Hepatocyte (in vitro differentiated cells): ENCODE results near the gene VAMP2. TPM values are rescaled to one million over a fixed set of nuclear protein-coding genes. Genes with fewer than 3 reads are reported as not detected.

Source experiments
- DNase-seq: peaks from one replicate; pipeline ENCODE4 v3.0.0-alpha.2; 2016; ENCODE audit warnings: low spot score
- H2AFZ ChIP-seq: fragments of 200-600 bp; sonication (generic); 2 replicates; pipeline ENCODE4 v1.6.0; 2016; ENCODE audit warnings: antibody characterized with exemption, mild to moderate bottlenecking
- H3K27ac ChIP-seq: fragments of 200-600 bp; sonication (generic); 2 replicates; pipeline ENCODE4 v1.5.1; 2016; ENCODE audit warnings: mild to moderate bottlenecking
- H3K27me3 ChIP-seq: fragments of 200-600 bp; sonication (generic); 2 replicates; pipeline ENCODE4 v1.6.1; 2016
- H3K36me3 ChIP-seq: fragments of 200-600 bp; sonication (generic); replicated peaks from 2 replicates; pipeline ENCODE4 v1.5.1; 2016; ENCODE audit warnings: low read depth; ENCODE audit not compliant: insufficient read depth
- H3K4me1 ChIP-seq: fragments of 200-600 bp; sonication (generic); 2 replicates; pipeline ENCODE4 v1.5.1; 2016; ENCODE audit warnings: mild to moderate bottlenecking, moderate library complexity; ENCODE audit not compliant: insufficient read depth
- H3K4me2 ChIP-seq: fragments of 200-600 bp; sonication (generic); 2 replicates; pipeline ENCODE4 v1.6.0; 2016
- H3K4me3 ChIP-seq: fragments of 200-600 bp; sonication (generic); 2 replicates; pipeline ENCODE4 v1.5.1; 2016; ENCODE audit warnings: mild to moderate bottlenecking
- H3K79me2 ChIP-seq: fragments of 200-600 bp; sonication (generic); 2 replicates; pipeline ENCODE4 v1.6.0; 2017; ENCODE audit warnings: mild to moderate bottlenecking
- H3K9me2 ChIP-seq: fragments of 200-600 bp; sonication (generic); replicated peaks from 2 replicates; pipeline ENCODE4 v1.6.0; 2017; ENCODE audit warnings: mild to moderate bottlenecking; ENCODE audit not compliant: insufficient read depth
- H3K9me3 ChIP-seq: fragments of 200-600 bp; sonication (generic); 2 replicates; pipeline ENCODE4 v1.5.1; 2016; ENCODE audit warnings: low read depth, mild to moderate bottlenecking
- H4K20me1 ChIP-seq: fragments of 200-600 bp; sonication (generic); 2 replicates; pipeline ENCODE4 v1.6.0; 2016; ENCODE audit warnings: mild to moderate bottlenecking; ENCODE audit not compliant: insufficient read depth, poor library complexity, severe bottlenecking
- EZH2 ChIP-seq: fragments of 200-600 bp; sonication (generic); IDR thresholded peaks from 2 replicates; pipeline ENCODE4 v1.6.1; 2016; ENCODE audit warnings: antibody characterized with exemption, mild to moderate bottlenecking, borderline replicate concordance
- EZH2phosphoT487 ChIP-seq: fragments of 200-600 bp; sonication (generic); IDR thresholded peaks from one replicate; pipeline ENCODE4 v1.6.1; 2018; ENCODE audit warnings: antibody characterized with exemption, mild to moderate bottlenecking, low read depth, moderate library complexity; ENCODE audit not compliant: unreplicated experiment, severe bottlenecking
- WGBS: methylation state at CpG from one replicate; pipeline ENCODE4 v1.1.6; 2016; ENCODE audit warnings: low lambda C conversion rate; ENCODE audit errors: missing lambda C conversion rate; 5-methylcytosine and 5-hydroxymethylcytosine counted together
- polyA plus RNA-seq: library from polyadenylated mRNA; unstranded; fragments of >200 nt; fragmentation: Nextera tagmentation; extraction: Ambion mirVana; gene quantifications from 2 replicates; pipeline ENCODE4 v1.2.1, GENCODE V29; 2016
- total RNA-seq: library from RNA; depleted of rRNA; stranded (reverse); fragments of >200 nt; gene quantifications from 2 replicates; pipeline ENCODE4 v1.2.3, GENCODE V29; 2014
- TF ChIP-seq, protein P1 (sequence below): fragments of 200-600 bp; sonication (generic); IDR thresholded peaks from 2 replicates; pipeline ENCODE4 v1.5.1; 2016; ENCODE audit warnings: antibody characterized with exemption, mild to moderate bottlenecking; ENCODE audit not compliant: poor library complexity

VAMP2 gene
- total and polyA plus RNA-seq, 2 experiments from 2014 or later = 8.5 to 44.6 TPM

DNA sequence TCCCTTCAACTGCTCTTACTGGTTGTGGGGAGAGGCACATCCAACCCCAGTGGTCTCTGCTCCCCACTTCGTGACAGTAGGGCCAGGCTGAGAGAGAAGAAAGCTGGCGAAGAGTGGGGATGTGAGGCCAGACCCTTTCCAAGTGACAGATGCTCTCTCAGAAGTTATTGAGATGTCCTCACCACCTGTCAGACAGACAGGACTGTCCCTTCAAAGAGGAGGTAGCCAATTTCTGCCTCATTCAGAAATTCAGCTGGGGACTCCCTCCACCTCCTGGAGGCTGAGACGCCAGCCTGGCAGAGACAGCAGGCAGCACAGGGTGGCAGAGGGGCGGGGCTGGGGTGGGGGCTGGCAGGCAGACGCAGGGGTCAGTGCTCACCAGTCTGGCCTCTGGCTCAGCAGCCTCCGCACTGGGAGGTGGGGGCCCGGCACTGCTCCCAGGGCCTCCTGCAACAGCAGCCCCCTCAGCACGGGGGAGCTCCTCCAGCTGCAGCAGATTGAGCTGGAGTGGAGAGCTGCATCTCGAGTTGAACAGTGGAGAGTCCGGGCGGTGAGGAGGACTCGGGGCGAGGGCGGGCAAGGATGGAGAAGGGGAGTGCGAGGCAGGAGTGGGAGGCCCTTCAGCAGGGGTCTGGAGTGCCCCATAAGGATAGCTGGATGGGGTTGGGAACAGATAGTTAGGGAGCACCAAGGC lies 19.7 kb downstream of the VAMP2 start:
- H3K36me3 ChIP-seq = no peaks in the 10 kb centered on the region
- WGBS = 95% methylated on average over 15 of the region's 15 CpGs
- peaks cover 52% of the 10 kb centered on the region for H4K20me1 ChIP-seq

DNA sequence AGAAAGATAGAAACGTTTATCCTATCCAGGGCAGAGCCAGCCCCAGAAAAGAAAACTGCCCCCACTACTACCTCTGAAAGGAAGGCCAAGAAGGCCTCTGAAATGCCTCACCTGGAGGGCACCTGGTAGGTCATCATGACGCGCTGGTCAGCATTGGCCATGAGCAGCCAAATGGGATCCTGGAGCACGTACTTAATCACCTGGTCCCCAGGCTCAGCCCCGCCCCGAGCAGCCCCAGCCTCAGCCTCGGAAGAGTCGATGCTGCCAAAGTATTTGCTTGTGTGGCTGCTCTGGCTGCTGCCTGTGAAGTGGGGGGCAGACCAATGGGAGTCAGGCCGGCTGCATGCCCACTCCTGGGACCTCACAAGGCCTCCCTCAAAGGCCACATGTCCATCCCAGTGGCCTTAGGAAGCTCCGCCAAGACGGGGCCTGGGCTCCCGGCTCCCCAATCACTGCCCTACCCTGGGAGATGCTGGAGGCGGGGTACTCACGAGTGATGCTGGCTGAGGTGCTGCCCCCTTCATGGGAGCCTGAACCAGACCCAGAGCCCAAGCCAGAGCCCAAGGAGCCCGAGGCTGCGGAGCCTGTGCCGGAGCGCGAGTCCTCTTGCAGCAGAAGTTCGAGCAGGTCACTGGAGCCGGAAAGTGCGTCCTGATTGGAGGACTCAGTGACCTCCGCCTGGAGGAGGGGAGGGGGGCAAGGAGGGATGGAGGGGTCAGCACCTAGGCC lies 20.4 kb downstream of the VAMP2 start:
- 90% methylated on average over 23 of the region's 23 CpGs for WGBS
- Histone ChIP-seq H3K36me3 (no peaks in the 10 kb centered on the region), H3K9me3 (no peaks in the 10 kb centered on the region), H3K9me2 (no peaks in the 10 kb centered on the region), H3K27ac (no peak overlapping the region), H3K4me1 (peaks cover 8% of the 10 kb centered on the region), H2AFZ (no peak overlapping the region), H3K4me2 (no peak overlapping the region), H3K4me3 (no peak overlapping the region), H4K20me1 (peaks cover 46% of the 10 kb centered on the region), H3K27me3 (no peaks in the 10 kb centered on the region), H3K79me2 (no peaks in the 10 kb centered on the region)
- TF ChIP-seq EZH2 (no peak), EZH2phosphoT487 (no peak)
- TF ChIP-seq, protein P1, sequence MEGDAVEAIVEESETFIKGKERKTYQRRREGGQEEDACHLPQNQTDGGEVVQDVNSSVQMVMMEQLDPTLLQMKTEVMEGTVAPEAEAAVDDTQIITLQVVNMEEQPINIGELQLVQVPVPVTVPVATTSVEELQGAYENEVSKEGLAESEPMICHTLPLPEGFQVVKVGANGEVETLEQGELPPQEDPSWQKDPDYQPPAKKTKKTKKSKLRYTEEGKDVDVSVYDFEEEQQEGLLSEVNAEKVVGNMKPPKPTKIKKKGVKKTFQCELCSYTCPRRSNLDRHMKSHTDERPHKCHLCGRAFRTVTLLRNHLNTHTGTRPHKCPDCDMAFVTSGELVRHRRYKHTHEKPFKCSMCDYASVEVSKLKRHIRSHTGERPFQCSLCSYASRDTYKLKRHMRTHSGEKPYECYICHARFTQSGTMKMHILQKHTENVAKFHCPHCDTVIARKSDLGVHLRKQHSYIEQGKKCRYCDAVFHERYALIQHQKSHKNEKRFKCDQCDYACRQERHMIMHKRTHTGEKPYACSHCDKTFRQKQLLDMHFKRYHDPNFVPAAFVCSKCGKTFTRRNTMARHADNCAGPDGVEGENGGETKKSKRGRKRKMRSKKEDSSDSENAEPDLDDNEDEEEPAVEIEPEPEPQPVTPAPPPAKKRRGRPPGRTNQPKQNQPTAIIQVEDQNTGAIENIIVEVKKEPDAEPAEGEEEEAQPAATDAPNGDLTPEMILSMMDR = no peak
- peak; percentile 10 for DNase-seq

More for the DNA sequence above, 19.7 kb downstream of the VAMP2 start:
- H3K4me2 ChIP-seq = no peak overlapping the region
- no peak overlapping the region for H3K27ac ChIP-seq
- no peak for TF ChIP-seq EZH2
- no peak for TF ChIP-seq EZH2phosphoT487
- TF ChIP-seq, protein P1 = no peak
- H3K4me3 ChIP-seq = no peak overlapping the region
- H3K9me3 ChIP-seq = no peaks in the 10 kb centered on the region
- peaks cover 5% of the 10 kb centered on the region for H3K4me1 ChIP-seq
- no peak for DNase-seq
- H3K27me3 ChIP-seq = no peaks in the 10 kb centered on the region
- no peaks in the 10 kb centered on the region for H3K79me2 ChIP-seq
- no peak overlapping the region for H2AFZ ChIP-seq
- H3K9me2 ChIP-seq = no peaks in the 10 kb centered on the region

DNA sequence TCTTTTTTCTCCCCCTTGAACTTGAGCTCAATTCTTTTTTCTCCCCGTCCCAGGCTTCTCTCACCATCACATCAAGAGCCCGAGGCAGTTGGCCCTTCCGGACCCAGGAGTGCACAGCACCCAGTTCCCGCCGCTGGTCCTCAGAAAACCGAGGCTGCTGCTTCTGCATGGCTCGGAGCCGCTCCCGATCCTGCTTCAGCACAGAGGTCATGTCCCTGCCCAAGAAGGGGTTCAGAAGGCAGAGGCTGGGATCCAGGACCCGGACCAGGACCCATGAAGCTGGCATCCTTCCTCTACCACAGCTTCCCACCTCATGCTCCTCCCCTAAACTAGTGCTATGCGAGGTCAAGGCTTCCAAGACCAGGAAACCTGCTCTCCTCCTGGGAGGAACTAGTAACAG lies 21.0 kb downstream of the VAMP2 start:
- TF ChIP-seq, protein P1 = no peak
- TF ChIP-seq EZH2 = no peak
- no peak for TF ChIP-seq EZH2phosphoT487
- Histone ChIP-seq H3K27me3 (no peaks in the 10 kb centered on the region), H2AFZ (no peak overlapping the region), H3K4me3 (no peak overlapping the region), H3K79me2 (no peaks in the 10 kb centered on the region), H4K20me1 (peaks cover 40% of the 10 kb centered on the region), H3K4me2 (no peak overlapping the region), H3K36me3 (no peaks in the 10 kb centered on the region), H3K27ac (no peak overlapping the region), H3K9me3 (no peaks in the 10 kb centered on the region), H3K9me2 (no peaks in the 10 kb centered on the region), H3K4me1 (peaks cover 8% of the 10 kb centered on the region)
- peak; percentile 11 for DNase-seq
- 92% methylated on average over 11 of the region's 11 CpGs for WGBS
